HuH-7 (cell line): ENCODE measurements around the gene COPG1.

Source experiments
- DNase-seq: peaks from one replicate; pipeline ENCODE4 v3.0.0; 2011; ENCODE audit warnings: low spot score

The COPG1 gene

DNA sequence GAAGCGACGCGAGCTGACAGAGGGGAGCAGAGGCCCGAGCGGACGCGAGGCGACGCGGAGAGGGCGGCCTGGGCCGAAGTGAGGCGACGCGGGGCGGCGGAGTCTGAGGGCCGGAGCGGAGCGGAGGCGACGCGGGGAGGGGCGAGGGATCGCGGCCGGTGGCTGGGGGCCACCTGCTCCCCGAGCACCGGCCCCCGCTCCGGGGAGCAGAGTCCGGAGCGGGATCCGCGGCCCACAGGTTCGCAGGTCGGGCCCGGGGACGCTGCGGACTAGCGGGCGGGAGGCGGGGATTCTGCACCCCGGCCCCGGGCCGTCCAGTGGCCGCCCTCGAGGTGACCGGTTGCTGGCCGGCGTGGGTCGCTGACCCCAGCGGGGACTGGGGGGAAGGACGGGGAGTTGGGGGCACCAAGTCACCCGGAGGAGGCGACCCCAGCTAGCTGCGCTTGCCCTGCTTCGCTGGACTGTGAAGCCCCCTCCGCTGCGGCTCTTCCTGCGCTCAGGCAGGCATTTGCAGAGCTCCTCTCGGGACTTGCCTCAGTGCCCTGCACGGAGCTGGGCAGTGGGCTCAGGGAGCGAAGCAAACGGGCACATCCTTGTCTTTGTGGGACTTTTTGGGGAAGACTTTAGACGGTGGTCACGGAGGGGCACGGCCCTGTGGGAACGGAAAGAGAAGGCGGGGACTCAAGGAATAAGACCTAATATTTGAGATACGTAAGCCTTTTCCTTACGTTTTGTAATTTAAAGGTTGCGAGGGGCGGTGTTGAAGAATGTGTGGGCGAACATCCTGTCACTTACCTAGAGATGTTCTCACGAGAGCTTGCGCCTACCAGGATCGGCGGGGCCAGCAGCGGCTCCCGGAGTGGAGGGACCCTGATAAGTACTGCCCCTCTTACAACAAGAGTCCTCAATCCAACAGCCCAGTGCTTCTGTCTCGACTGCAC, 29.8 kb downstream of the COPG1 start:
- peak; percentile 39 for DNase-seq

GRCh38 chr3:129280183-129280582, 30.8 kb downstream of the COPG1 start:
- no peak for DNase-seq

DNA sequence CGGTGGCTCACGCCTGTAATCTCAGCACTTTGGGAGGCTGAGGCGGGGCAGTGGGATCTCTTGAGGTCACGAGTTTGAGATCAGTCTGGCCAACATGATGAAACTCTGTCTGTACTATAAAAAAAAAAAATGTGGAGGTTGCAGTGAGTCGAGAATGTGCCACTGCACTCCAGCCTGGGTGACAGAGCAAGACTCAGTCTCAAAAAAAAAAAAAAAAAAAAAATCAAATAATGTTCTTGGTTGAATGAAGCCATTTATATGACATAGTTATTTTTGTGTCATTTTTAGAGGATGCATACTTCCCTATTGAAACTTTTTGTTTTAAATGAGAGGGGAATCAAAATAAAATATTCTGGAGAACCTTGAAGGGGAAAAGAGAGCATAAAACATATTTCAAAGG, 32.3 kb downstream of the COPG1 start:
- DNase-seq: no peak

GRCh38 chr3:129282727-129283327, 33.4 kb downstream of the COPG1 start:
- DNase-seq: no peak

DNA sequence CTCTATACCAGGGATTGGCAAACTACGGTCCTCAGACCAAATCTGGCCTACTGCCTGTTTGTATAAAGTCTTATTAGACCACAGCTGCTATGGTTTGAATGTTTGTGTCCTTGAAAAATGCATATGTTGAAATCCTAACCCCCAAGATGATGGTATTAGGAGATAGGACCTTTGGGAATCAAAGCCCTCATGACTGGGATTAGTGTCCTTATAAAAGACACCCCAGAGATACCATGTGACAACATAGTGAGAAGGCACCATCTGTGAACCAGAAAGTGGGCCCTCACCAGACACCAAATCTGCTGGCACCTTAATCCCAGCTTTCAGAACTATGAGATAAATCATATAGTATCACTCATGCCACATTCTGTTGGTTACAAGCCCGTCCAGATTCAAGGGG, 36.7 kb downstream of the COPG1 start:
- DNase-seq: no peak

DNA sequence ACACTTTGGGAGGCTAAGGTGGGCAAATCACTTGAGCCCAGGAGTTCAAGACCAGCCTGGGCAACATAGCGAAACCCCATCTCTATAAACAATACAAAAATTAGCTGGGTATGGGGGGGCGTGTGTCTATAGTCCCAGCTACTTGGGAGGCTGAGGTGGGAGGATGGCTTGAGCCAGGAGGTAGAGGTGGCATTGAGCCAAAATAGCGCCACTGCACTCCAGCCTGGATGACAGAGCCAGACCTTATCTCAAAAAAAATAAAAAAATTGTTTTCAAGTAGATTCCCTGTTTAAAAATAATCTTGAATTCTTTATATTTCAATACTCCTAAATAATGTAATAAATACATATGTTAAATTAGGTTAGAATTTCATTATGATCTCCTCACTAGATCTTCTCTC, 39.0 kb downstream of the COPG1 start:
- DNase-seq: no peak

GRCh38 chr3:129289201-129289921, 40.0 kb downstream of the COPG1 start:
- DNase-seq: no peak

DNA sequence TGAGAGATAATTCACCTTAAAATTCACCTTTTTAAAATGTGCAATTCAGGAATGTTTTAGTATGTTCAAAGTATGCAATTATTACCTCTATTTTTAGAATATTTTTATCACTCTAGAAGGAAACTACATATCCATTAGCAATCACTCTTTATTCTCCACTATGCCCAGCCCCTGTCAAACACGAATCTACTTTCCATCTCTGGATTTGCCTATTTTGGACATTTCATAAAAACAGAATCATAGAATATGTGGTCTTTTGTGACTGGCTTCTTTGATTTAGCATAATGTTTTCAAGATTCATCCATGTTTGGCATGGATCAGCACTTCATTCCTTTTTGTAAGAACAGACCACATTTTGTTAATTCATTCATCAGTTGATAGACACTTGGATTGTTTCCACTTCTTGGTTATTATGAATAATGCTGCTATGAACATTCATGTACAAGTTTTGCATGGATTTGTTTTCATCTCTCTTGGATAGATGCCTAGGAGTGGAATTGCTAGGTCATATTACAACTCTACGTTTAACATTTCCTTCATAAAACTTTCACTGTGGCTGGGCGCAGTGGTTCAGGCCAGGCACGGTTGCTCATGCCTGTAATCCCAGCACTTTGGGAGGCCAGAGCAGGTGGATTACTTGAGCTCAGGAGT, 42.0 kb downstream of the COPG1 start:
- DNase-seq: no peak

- no peak for DNase-seq
Measured at GRCh38 chr3:129295286-129295685, 45.9 kb downstream of the COPG1 start.

GRCh38 chr3:129304146-129304961, 54.9 kb downstream of the COPG1 start:
- no peak for DNase-seq

DNA sequence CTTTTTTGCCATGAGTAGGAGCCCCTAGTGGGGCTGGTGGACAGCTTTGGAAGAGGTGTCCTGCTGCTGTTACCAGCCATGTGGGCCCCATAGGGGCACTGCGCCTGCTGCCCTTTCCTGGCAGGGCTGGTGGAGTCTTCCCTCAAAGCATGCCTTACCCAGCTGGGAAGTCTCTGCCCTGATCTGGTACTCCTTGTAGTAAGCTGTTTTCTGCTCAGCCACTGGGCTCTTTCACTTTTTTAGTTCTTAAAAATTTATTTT, 55.5 kb downstream of the COPG1 start:
- DNase-seq: no peak

GRCh38 chr3:129305592-129306091, 56.2 kb downstream of the COPG1 start:
- DNase-seq: no peak

DNA sequence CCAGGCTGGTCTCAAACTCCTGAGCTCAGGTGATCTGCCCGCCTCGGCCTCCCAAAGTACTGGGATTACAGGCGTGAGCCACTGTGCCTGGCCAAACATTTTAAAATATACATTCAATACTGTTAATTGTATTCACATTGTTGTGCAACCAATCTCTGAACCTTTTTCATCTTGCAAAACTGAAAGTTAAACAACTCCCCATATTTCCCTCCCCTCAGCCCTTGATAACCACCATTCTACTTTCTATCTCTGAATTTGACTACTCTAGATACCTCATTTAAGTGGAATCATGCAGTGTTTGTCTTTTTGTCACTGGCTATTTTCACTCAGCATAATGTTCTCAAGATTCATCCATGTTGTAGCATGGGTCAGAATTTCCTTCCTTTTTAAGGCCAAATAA, 59.2 kb downstream of the COPG1 start:
- no peak for DNase-seq

- no peak for DNase-seq
Measured at GRCh38 chr3:129310111-129311011, 61.0 kb downstream of the COPG1 start.

- no peak for DNase-seq
Measured at GRCh38 chr3:129311054-129311902, 61.9 kb downstream of the COPG1 start.

DNA sequence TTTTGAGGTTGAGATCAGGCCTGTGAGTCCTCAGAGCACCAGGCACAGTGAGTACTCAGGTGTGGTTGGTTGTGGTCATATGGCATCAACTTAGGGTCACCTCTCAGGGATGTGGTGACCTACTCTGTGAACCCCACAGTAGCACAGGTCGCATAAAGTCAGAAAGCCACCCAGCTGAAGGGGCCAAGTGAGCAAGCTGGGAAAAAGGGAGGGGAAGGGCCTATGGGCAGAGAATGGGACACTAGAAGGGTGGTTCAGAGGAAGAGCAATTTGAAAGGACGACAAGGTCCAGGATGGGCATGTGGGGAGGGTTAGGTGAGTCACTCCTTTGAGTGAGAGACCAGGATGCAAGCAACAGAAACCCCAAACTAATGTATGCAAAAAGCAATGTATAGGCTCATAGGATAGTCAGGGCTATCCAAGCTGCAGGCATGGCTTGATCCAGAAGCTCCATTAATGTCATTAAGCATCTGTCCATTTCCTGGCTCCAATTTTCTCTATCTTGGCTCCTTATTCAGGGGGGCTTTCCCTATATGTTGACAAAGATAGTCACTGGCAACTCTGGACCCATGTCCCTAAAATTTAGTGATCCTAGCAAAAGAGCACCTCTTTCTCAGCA, 62.7 kb downstream of the COPG1 start:
- DNase-seq: no peak

GRCh38 chr3:129312671-129313414, 63.4 kb downstream of the COPG1 start:
- DNase-seq: no peak

DNA sequence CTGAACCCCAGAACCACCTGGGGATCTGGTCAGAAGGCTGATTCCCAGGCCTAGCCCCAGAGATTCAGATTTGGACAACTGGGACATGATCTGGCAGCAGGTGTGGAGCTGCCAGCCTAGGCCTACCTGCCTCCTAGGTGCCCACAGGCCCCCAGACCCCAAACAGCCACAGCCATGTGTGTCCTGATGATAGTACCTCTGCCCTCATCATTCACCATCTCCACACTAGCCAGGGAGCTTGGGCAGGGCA, 63.9 kb downstream of the COPG1 start:
- no peak for DNase-seq
